ENCODE data around the gene UNC5A. TPM values are rescaled to one million over a fixed set of nuclear protein-coding genes. Genes with fewer than 3 reads are reported as not detected.

The UNC5A gene
- total RNA-seq, 1 experiment from 2014 or later = 3.1 TPM

- no peaks in the 10 kb centered on the region for H3K9me3 ChIP-seq (ENCODE audit: insufficient read depth, low read depth)
- TF ChIP-seq EZH2 (IDR thresholded peaks at IDR 0.05; ENCODE audit: low read depth) (no peak), CTCF (conservative IDR thresholded peaks at IDR 0.05) (no peak)
- intact Hi-C loops (cut with micrococcal nuclease; ENCODE audit: unreplicated experiment) = no loop called here
- H2AFZ ChIP-seq = no peak overlapping the region
- H3K4me1 ChIP-seq (replicated peaks; ENCODE audit: insufficient read depth) = no peaks in the 10 kb centered on the region
- H3K27me3 ChIP-seq (ENCODE audit: insufficient read depth, low read depth) = no peaks in the 10 kb centered on the region
- H3K9me2 ChIP-seq (ENCODE audit: insufficient read depth) = no peaks in the 10 kb centered on the region
- no peaks in the 10 kb centered on the region for H3F3A ChIP-seq (ENCODE audit: insufficient read depth, low read depth)
- H3K27ac ChIP-seq = no peak overlapping the region
- POLR2A ChIA-PET (ENCODE audit: unreplicated experiment) = no interaction called here
- DNase-seq = no peak
- H3K4me2 ChIP-seq = no peak overlapping the region
- no peaks in the 10 kb centered on the region for H3K79me2 ChIP-seq (ENCODE audit: low read depth)
- no TSS peak for BruUV-seq (replicated peaks)
- no peaks in the 10 kb centered on the region for H3K36me3 ChIP-seq (ENCODE audit: low read depth)
- H3K4me3 ChIP-seq = no peak overlapping the region
- CTCF ChIA-PET = no interaction called here
- no peaks in the 10 kb centered on the region for H4K20me1 ChIP-seq (ENCODE audit: insufficient read depth)
These were observed 20.1 kb downstream of the UNC5A start for GRCh38 chr5:176830422-176830994.

- Histone ChIP-seq H2AFZ (no peak overlapping the region), H3K9me3 (ENCODE audit: insufficient read depth, low read depth) (no peaks in the 10 kb centered on the region), H3K4me2 (no peak overlapping the region), H3K36me3 (ENCODE audit: low read depth) (no peaks in the 10 kb centered on the region), H3K4me1 (replicated peaks; ENCODE audit: insufficient read depth) (no peaks in the 10 kb centered on the region), H4K20me1 (ENCODE audit: insufficient read depth) (no peaks in the 10 kb centered on the region), H3K9me2 (ENCODE audit: insufficient read depth) (no peaks in the 10 kb centered on the region), H3F3A (ENCODE audit: insufficient read depth, low read depth) (no peaks in the 10 kb centered on the region), H3K27me3 (ENCODE audit: insufficient read depth, low read depth) (no peaks in the 10 kb centered on the region), H3K27ac (no peak overlapping the region), H3K4me3 (no peak overlapping the region), H3K79me2 (ENCODE audit: low read depth) (no peaks in the 10 kb centered on the region)
- CTCF ChIA-PET = no interaction called here
- BruUV-seq (replicated peaks) = no TSS peak
- intact Hi-C loops (cut with micrococcal nuclease; ENCODE audit: unreplicated experiment) = no loop called here
- DNase-seq = no peak
- POLR2A ChIA-PET (ENCODE audit: unreplicated experiment) = interaction anchor here (0.7 kb wide), 1 partner anchor 67 kb away, joined by 17 read pairs; no protein-coding TSS in a partner anchor
- no peak for TF ChIP-seq EZH2 (IDR thresholded peaks at IDR 0.05; ENCODE audit: low read depth)
- no peak for TF ChIP-seq CTCF (conservative IDR thresholded peaks at IDR 0.05)
These were observed 20.6 kb downstream of the UNC5A start for GRCh38 chr5:176830995-176831423.

- Histone ChIP-seq H3K9me2 (ENCODE audit: insufficient read depth) (no peaks in the 10 kb centered on the region), H3F3A (ENCODE audit: insufficient read depth, low read depth) (no peaks in the 10 kb centered on the region), H3K27me3 (ENCODE audit: insufficient read depth, low read depth) (no peaks in the 10 kb centered on the region), H3K36me3 (ENCODE audit: low read depth) (no peaks in the 10 kb centered on the region), H3K27ac (no peak overlapping the region), H3K79me2 (ENCODE audit: low read depth) (no peaks in the 10 kb centered on the region), H2AFZ (no peak overlapping the region), H3K4me2 (no peak overlapping the region), H4K20me1 (ENCODE audit: insufficient read depth) (no peaks in the 10 kb centered on the region), H3K4me1 (replicated peaks; ENCODE audit: insufficient read depth) (no peaks in the 10 kb centered on the region), H3K9me3 (ENCODE audit: insufficient read depth, low read depth) (no peaks in the 10 kb centered on the region), H3K4me3 (no peak overlapping the region)
- CTCF ChIA-PET = no interaction called here
- DNase-seq = no peak
- POLR2A ChIA-PET (ENCODE audit: unreplicated experiment) = interaction anchor here (0.7 kb wide), 1 partner anchor 66 kb away, joined by 17 read pairs; no protein-coding TSS in a partner anchor
- TF ChIP-seq CTCF (conservative IDR thresholded peaks at IDR 0.05) (no peak), EZH2 (IDR thresholded peaks at IDR 0.05; ENCODE audit: low read depth) (no peak)
- BruUV-seq (replicated peaks) = no TSS peak
- intact Hi-C loops (cut with micrococcal nuclease; ENCODE audit: unreplicated experiment) = no loop called here
These were observed 21.1 kb downstream of the UNC5A start for GRCh38 chr5:176831425-176831824.

Data from PC-9 (cell line).